Measurements from ENCODE around the gene PTPRN2. TPM values are rescaled to one million over a fixed set of nuclear protein-coding genes. Genes with fewer than 3 reads are reported as not detected.

The PTPRN2 gene
- total RNA-seq, 2 donors from 2014 or later: 26.1 to 55.5 TPM

GRCh38 chr7:158024881-158025280 lies 562.7 kb downstream of the PTPRN2 start:
- intact Hi-C loops (cut with DNase I): no loop called here
- Histone ChIP-seq H3K4me1 (replicated peaks) (no peaks in the 10 kb centered on the region), H3K27me3 (replicated peaks; ENCODE audit: insufficient read depth) (no peaks in the 10 kb centered on the region), H3K27ac (no peak overlapping the region), H3K4me3 (no peak overlapping the region), H3K36me3 (no peaks in the 10 kb centered on the region), H3K9me3 (no peaks in the 10 kb centered on the region)
- TF ChIP-seq POLR2A (IDR thresholded peaks at IDR 0.05) (no peak), POLR2AphosphoS5 (IDR thresholded peaks at IDR 0.05) (no peak)
- TF ChIP-seq, protein P1, sequence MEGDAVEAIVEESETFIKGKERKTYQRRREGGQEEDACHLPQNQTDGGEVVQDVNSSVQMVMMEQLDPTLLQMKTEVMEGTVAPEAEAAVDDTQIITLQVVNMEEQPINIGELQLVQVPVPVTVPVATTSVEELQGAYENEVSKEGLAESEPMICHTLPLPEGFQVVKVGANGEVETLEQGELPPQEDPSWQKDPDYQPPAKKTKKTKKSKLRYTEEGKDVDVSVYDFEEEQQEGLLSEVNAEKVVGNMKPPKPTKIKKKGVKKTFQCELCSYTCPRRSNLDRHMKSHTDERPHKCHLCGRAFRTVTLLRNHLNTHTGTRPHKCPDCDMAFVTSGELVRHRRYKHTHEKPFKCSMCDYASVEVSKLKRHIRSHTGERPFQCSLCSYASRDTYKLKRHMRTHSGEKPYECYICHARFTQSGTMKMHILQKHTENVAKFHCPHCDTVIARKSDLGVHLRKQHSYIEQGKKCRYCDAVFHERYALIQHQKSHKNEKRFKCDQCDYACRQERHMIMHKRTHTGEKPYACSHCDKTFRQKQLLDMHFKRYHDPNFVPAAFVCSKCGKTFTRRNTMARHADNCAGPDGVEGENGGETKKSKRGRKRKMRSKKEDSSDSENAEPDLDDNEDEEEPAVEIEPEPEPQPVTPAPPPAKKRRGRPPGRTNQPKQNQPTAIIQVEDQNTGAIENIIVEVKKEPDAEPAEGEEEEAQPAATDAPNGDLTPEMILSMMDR (IDR thresholded peaks at IDR 0.05): no peak
- WGBS: 93% methylated on average over 5 of the region's 5 CpGs
- DNase-seq (ENCODE audit: low spot score): no peak

DNA sequence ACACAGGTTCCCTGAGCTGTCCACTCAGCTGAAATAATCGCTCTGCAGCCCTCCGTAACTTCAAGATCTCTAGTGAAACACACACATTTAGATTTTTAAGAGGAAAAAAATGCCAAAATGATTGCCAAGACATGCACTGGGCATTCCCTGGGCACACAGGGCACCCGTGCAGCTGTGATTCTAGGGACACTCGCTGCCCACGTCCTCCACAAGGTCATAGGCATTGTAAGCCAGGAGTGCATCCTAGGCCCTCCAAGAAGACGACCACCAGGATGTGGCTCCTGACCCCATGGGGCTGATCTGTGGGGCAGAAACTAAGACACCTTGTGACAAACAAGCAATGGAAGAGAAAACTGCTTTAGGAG lies 563.3 kb downstream of the PTPRN2 start:
- Histone ChIP-seq H3K9me3 (no peaks in the 10 kb centered on the region), H3K27ac (no peak overlapping the region), H3K36me3 (no peaks in the 10 kb centered on the region), H3K4me1 (replicated peaks) (no peaks in the 10 kb centered on the region), H3K27me3 (replicated peaks; ENCODE audit: insufficient read depth) (no peaks in the 10 kb centered on the region), H3K4me3 (no peak overlapping the region)
- no peak for DNase-seq (ENCODE audit: low spot score)
- intact Hi-C loops (cut with DNase I): no loop called here
- WGBS: 88% methylated on average over 6 of the region's 6 CpGs
- TF ChIP-seq POLR2A (IDR thresholded peaks at IDR 0.05) (no peak), POLR2AphosphoS5 (IDR thresholded peaks at IDR 0.05) (no peak)
- TF ChIP-seq, protein P1 (IDR thresholded peaks at IDR 0.05): no peak

DNA sequence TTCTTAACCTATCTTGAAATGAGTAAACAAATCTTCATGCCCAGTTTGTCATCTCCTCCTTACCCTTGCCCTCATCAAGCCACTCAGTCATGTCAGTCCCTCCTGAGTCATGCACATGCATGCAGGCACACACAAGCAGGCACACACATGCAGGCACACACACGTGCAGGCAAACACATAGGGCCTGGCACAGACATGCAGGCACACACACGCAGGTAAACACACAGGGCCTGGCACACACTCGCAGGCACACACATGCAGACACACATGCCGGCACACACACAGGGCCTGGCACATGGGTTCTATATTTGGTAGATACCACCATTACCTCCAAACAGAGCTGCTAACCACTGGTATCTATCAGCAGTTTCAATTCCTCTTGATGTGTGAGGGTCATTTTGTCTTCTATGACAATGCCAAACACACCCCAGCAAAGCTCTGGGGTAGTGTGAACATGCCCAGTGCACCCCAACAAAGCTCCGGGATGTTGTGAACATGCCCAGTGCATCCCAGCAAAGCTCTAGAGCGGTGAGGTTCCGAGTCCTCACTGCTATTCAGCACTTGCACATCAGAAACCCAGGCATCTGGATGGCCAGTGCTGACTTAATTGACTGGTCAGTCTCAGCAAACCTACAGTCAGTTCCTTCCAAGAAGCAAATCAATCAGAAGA lies 563.8 kb downstream of the PTPRN2 start:
- no peaks in the 10 kb centered on the region for H3K27me3 ChIP-seq (replicated peaks; ENCODE audit: insufficient read depth)
- no peak for DNase-seq (ENCODE audit: low spot score)
- WGBS: 89% methylated on average over 6 of the region's 7 CpGs
- intact Hi-C loops (cut with DNase I): no loop called here
- H3K36me3 ChIP-seq: no peaks in the 10 kb centered on the region
- no peak overlapping the region for H3K4me3 ChIP-seq
- H3K27ac ChIP-seq: no peak overlapping the region
- H3K4me1 ChIP-seq (replicated peaks): no peaks in the 10 kb centered on the region
- TF ChIP-seq, protein P1 (IDR thresholded peaks at IDR 0.05): no peak
- no peak for TF ChIP-seq POLR2A (IDR thresholded peaks at IDR 0.05)
- no peak for TF ChIP-seq POLR2AphosphoS5 (IDR thresholded peaks at IDR 0.05)
- no peaks in the 10 kb centered on the region for H3K9me3 ChIP-seq

GRCh38 chr7:158023157-158023556 lies 564.5 kb downstream of the PTPRN2 start:
- H3K4me3 ChIP-seq: no peak overlapping the region
- WGBS: 77% methylated on average over 8 of the region's 8 CpGs
- TF ChIP-seq, protein P1 (IDR thresholded peaks at IDR 0.05): no peak
- no peak for TF ChIP-seq POLR2A (IDR thresholded peaks at IDR 0.05)
- no peak for TF ChIP-seq POLR2AphosphoS5 (IDR thresholded peaks at IDR 0.05)
- DNase-seq (ENCODE audit: low spot score): no peak
- intact Hi-C loops (cut with DNase I): no loop called here
- H3K27me3 ChIP-seq (replicated peaks; ENCODE audit: insufficient read depth): no peaks in the 10 kb centered on the region
- H3K27ac ChIP-seq: no peak overlapping the region
- H3K36me3 ChIP-seq: no peaks in the 10 kb centered on the region
- no peaks in the 10 kb centered on the region for H3K9me3 ChIP-seq
- no peaks in the 10 kb centered on the region for H3K4me1 ChIP-seq (replicated peaks)

DNA sequence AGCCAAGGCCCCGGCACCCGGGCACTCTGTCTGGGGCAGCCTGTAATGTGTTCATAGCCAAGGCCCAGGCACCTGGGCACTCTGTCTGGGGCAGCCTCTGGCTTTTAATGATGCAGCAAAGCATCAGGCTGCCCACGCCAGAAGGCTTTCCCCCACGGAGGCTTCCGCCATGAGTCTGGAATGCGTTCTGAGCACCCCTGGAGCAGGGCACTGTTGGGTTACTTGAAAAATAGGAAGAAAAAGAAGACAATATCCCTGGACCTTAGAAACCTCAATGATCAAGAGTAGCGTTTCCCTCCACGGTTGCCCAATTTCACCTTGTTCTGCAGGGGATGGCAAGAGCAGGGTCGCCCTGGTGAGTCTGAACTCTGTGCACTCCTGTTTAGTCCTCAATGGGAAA lies 565.0 kb downstream of the PTPRN2 start:
- TF ChIP-seq POLR2A (IDR thresholded peaks at IDR 0.05) (no peak), POLR2AphosphoS5 (IDR thresholded peaks at IDR 0.05) (no peak)
- TF ChIP-seq, protein P1 (IDR thresholded peaks at IDR 0.05): no peak
- intact Hi-C loops (cut with DNase I): no loop called here
- Histone ChIP-seq H3K36me3 (no peaks in the 10 kb centered on the region), H3K9me3 (no peaks in the 10 kb centered on the region), H3K27ac (no peak overlapping the region), H3K4me1 (replicated peaks) (no peaks in the 10 kb centered on the region), H3K4me3 (no peak overlapping the region), H3K27me3 (replicated peaks; ENCODE audit: insufficient read depth) (no peaks in the 10 kb centered on the region)
- 94% methylated on average over 7 of the region's 9 CpGs for whole genome bisulfite sequencing
- DNase-seq (ENCODE audit: low spot score): no peak
